Measurements from ENCODE around the gene MCEMP1. TPM values are rescaled to one million over a fixed set of nuclear protein-coding genes. Genes with fewer than 3 reads are reported as not detected.

The MCEMP1 gene
- total RNA-seq, 4 donors from 2014 or later = 0.67 to 1.2 (median 0.96) TPM; not detected in 1

- no peak overlapping the region for H3K4me3 ChIP-seq
- peak; percentile 53 for ATAC-seq
- H3K36me3 ChIP-seq = no peaks in the 10 kb centered on the region
- no peak overlapping the region for H3K27ac ChIP-seq
- TF ChIP-seq CTCF (IDR thresholded peaks at IDR 0.05) (no peak), POLR2A (IDR thresholded peaks at IDR 0.05) (no peak), POLR2AphosphoS5 (IDR thresholded peaks at IDR 0.05) (no peak), EP300 (IDR thresholded peaks at IDR 0.05) (no peak)
- no peaks in the 10 kb centered on the region for H3K9me3 ChIP-seq
- H3K27me3 ChIP-seq = peaks cover 43% of the 10 kb centered on the region
- 51 to 55% methylated on average over 7 to 14 of the region's 14 CpGs for WGBS, 2 donors (ENCODE audit: low coverage in 1 of 2)
- peaks cover 0 to 3% (median 0%) of the 10 kb centered on the region in 3 donors for H3K4me1 ChIP-seq
These were observed 19.6 kb upstream of the MCEMP1 start for GRCh38 chr19:7657131-7657751.

- Histone ChIP-seq H3K36me3 (no peaks in the 10 kb centered on the region), H3K4me1 (no peaks in the 10 kb centered on the region), H3K4me3 (no peak overlapping the region), H3K27me3 (peaks cover 49% of the 10 kb centered on the region), H3K9me3 (no peaks in the 10 kb centered on the region), H3K27ac (no peak overlapping the region)
- TF ChIP-seq EP300 (IDR thresholded peaks at IDR 0.05) (no peak), POLR2A (IDR thresholded peaks at IDR 0.05) (no peak), POLR2AphosphoS5 (IDR thresholded peaks at IDR 0.05) (no peak), CTCF (IDR thresholded peaks at IDR 0.05) (no peak)
- 7 to 28% methylated on average over 3 to 8 of the region's 9 CpGs for WGBS, 2 donors (ENCODE audit: low coverage in 1 of 2)
- ATAC-seq = no peak
These were observed 18.6 kb upstream of the MCEMP1 start for GRCh38 chr19:7658219-7658686.

GRCh38 chr19:7661744-7662538 is 14.9 kb upstream of the MCEMP1 start:
- H3K27me3 ChIP-seq = peaks cover 78% of the 10 kb centered on the region
- no peak overlapping the region for H3K27ac ChIP-seq
- ATAC-seq = no peak
- no peaks in the 10 kb centered on the region for H3K9me3 ChIP-seq
- 70 to 82% methylated on average over 3 to 8 of the region's 8 CpGs for WGBS, 2 donors (ENCODE audit: low coverage in 1 of 2)
- TF ChIP-seq EP300 (IDR thresholded peaks at IDR 0.05) = no peak
- TF ChIP-seq POLR2A (IDR thresholded peaks at IDR 0.05) = no peak
- no peak for TF ChIP-seq CTCF (IDR thresholded peaks at IDR 0.05)
- no peak for TF ChIP-seq POLR2AphosphoS5 (IDR thresholded peaks at IDR 0.05)
- no peak overlapping the region for H3K4me3 ChIP-seq
- no peaks in the 10 kb centered on the region for H3K4me1 ChIP-seq
- no peaks in the 10 kb centered on the region for H3K36me3 ChIP-seq

- H3K36me3 ChIP-seq = no peaks in the 10 kb centered on the region
- no peaks in the 10 kb centered on the region for H3K9me3 ChIP-seq
- TF ChIP-seq EP300 (IDR thresholded peaks at IDR 0.05) (no peak), POLR2A (IDR thresholded peaks at IDR 0.05) (no peak), CTCF (IDR thresholded peaks at IDR 0.05) (no peak), POLR2AphosphoS5 (IDR thresholded peaks at IDR 0.05) (no peak)
- peaks cover 83% of the 10 kb centered on the region for H3K27me3 ChIP-seq
- H3K27ac ChIP-seq = no peak overlapping the region
- H3K4me1 ChIP-seq = no peaks in the 10 kb centered on the region
- ATAC-seq = no peak
- no peak overlapping the region for H3K4me3 ChIP-seq
- WGBS, 2 donors (ENCODE audit: low coverage in 1 of 2) = 72 to 80% methylated on average over 4 to 11 of the region's 14 CpGs
These were observed 14.2 kb upstream of the MCEMP1 start for GRCh38 chr19:7662657-7663056.
